NCI-H2171 (cell line): ENCODE data around the gene TTLL1.
"Not testable (repeated sequence)": the region's sequence is repeated elsewhere in the genome, so short reads cannot be mapped to it uniquely, and the experiment has no call there.

Source experiments
- DNase-seq: peaks from one replicate; lab custom pipeline; 2025; lab: John Stamatoyannopoulos, UW

The TTLL1 gene

GRCh38 chr22:43013355-43014315 is 75.6 kb downstream of the TTLL1 start:
- no peak for DNase-seq

DNA sequence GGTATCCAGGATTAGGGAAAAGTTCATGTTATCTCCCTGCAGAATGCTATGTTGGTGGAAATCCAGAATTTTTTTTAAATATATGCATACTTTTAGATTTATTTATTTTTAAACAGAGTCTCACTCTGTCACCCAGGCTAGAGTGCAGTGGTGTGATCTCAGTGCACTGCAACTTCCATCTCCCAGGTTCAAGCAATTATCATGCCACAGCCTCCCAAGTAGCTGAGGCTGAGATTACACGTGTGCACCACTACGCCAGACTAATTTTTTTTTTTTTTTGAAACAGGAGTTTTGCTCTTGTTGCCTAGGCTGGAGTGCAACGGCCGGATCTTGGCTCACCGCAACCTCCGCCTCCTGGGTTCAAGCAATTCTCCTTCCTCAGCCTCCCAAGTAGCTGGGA is 76.8 kb downstream of the TTLL1 start:
- no peak for DNase-seq

GRCh38 chr22:43011079-43011478 is 78.1 kb downstream of the TTLL1 start:
- no peak for DNase-seq

- DNase-seq, result no peak
These were observed 79.7 kb downstream of the TTLL1 start for GRCh38 chr22:43009444-43009843.

DNA sequence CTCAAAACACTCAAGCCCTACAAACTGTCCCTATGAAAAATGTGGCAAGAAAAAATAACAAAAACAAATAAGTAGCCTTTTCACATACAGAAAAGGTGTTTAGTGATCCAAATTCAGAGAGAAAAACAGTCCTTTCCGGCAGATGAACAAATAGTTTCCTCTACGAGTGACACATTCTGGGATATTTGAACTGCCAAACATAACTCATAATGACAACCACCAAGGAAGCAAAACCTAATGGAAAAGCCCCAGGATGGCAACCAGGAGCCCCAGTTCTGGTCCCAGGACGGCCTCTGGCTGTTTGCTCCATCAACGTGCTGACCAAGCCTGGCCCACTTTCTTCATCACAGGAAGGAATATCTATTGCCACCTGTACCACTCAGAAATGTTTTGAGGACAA is 80.3 kb downstream of the TTLL1 start:
- DNase-seq, result no peak

GRCh38 chr22:43008509-43008908 is 80.7 kb downstream of the TTLL1 start:
- DNase-seq, result no peak

DNA sequence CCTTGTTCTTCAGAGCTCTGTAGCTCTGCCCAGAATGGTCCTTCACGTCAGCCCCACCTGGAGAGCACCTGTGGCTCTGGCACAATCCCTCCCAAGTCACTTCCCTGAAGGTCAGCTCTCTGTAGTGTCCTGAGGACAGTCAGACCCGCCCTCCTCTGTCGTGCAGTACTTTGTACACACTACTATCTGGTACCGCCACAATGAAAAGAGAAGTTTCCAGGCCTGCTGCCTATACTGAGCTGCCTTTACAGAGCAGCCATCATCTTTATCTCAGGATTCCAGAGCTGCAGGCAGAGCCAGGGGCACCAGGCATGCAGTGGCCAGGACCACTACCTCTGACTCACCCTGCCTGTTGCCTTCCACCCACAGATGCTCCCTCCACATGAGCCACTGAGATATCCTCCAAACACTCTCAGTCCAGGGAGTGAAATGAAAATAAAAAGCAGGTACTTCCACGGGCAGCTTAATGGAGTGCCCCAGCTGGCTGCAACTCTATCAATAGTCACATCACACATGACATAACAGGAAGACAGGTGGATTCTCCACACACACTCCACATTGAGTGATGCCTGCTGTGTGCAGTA is 81.6 kb downstream of the TTLL1 start:
- DNase-seq, result no peak

GRCh38 chr22:43006753-43007152 is 82.4 kb downstream of the TTLL1 start:
- no peak for DNase-seq

DNA sequence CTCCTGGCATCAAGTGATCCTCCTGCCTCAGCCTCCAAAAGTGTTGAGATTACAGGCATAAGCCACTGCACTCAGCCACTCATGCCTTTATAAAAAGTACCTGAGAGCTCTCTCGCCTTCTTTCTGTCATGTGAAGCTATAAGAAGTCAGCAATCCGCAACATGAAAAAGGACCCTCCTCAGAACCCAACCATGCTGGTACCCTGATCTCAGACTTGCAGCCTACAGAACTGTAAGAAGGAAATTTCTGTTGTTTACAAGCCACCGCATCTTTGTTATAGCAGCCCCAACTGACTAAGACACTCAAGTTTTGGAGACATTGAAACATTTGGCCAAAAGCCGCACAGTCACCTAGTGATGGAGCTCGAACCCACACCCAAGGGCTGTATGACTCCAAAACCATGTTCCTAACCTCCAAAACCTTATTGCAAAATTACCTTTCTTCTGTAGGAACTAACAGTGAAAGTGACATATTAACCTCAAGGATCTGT is 83.1 kb downstream of the TTLL1 start:
- DNase-seq, result no peak

GRCh38 chr22:43005106-43005505 is 84.1 kb downstream of the TTLL1 start:
- no peak for DNase-seq

DNA sequence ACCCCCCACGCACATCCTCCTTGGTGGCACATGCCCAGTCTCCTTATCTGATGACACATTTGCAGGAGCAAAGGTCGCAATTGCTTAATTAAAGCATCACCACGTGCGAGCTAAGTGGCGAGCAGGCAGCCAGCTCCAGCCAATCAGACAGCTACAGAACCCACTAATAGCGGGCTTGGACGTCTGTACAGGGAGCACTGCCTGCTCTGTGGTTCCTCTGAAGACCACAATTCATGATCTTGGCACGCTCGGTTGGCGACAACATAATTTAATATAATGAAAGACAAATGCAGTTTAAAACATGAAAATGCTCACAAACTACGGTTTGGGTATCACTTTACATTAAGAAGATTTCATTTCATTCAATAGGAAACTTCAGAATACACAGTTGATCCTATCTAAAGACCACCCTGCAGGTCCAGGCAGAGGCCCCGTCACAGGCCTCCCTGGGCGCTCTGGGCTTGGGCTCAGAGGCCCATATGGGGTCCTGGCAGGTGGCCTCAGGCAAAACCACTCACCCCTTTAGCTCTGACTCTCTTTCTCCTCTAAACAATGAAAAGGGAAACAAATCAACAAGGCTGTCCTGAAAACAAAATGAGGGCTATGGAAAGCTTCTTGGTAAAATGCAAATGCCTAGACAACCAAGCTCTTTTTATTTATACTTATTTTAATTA is 84.7 kb downstream of the TTLL1 start:
- DNase-seq, result no peak

DNA sequence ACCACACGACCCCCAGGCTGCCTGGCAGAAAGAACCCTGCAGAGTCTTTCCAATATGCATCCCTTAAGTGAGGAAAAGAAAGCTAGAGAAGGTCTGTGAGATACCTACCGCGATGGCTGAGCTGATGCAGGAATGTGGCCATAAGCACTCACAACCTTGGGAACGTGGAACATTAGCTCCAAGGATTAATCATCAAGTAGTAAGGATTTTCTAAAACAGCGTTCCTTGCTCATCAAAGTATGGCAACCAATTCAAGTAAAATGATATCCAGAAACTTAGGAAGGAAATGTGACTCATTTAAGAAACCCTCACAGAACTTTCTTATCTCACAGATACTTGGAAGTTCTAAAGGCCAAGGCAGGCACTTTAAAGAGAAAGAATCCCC is 87.0 kb downstream of the TTLL1 start:
- DNase-seq, result no peak

- no peak for DNase-seq
These were observed 87.7 kb downstream of the TTLL1 start for GRCh38 chr22:43001271-43002201.

GRCh38 chr22:43000441-43001175 is 88.6 kb downstream of the TTLL1 start:
- no peak for DNase-seq

- DNase-seq, result no peak
These were observed 91.6 kb downstream of the TTLL1 start for GRCh38 chr22:42997582-42998090.

GRCh38 chr22:42996646-42997365 is 92.4 kb downstream of the TTLL1 start:
- DNase-seq, result no peak

DNA sequence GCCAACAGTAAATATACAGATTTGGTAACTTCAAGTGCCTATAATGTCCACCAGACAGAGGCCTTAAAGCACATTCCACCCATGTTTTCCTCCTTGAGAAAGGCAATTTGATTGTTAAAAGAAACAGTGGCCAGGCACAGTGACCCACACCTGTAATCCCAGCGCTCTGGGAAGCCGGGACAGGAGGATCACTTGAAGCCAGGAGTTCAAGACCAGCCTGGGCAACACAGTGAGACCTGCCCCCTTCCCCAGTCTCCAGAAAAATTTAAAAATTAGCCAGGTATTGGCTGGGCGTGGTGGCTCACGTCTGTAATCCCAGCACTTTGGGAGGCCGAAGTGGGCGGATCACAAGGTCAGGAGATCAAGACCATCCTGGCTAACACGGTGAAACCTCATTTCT is 93.5 kb downstream of the TTLL1 start:
- DNase-seq, result not testable (repeated sequence)

DNA sequence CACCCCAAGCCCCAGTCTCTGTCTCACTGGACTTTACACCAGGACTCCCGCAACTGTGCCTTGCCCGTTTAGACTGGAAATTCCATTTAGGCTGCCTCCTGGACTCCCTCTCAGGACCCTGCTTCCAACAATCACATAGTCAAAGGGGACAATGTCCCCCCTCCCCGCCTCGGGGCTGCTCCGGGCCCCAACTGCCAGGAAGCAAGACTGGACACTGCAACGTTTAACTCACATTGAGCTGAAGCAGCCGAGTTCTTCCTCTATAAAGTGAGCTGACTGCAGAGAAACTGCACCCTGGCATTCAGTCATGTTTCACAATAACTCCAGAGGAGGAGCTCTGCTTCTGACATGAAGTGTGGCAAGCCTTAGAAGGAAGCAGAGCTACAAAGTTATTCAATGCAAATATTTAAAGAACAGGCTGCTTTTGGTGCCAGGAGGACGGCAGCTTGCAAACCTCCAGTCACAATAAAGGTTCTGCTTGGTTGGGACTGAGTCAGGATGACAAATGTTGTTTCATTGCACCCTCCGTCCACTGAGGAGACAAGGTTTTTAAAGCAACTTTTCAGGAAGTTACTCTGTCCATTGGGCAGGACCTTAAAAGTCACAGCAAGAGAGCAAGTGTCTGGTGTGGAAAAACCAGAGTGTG is 94.2 kb downstream of the TTLL1 start:
- DNase-seq, result no peak

DNA sequence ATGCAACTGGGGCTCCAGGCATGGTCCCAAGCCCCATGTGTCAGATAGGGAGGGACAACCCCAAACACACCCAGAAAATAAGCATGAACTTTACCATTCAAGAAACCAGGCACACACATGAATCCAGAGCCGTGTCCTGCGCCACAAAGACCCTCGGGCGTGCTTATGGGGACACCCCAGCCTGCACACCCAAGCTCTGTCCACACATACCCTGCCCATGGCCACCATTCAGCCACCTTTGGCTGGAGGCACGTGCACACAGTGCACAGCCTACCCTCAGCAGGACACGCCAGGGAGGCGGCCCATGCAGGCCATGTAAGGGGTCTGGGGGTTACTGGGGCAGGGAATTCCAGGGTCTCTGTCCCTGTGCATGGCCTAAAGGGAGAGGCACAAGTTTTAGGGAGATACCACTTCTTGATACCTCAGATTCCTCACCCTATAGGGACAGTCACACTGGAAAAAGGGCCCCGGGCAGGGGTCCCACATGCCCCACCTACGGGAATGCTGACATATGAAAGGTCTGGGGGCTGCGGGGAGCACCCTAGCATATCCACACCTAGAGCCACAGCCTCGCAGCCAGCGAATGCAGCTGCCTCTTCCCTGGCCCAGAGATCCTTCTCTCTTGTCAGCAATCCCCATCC is 94.8 kb downstream of the TTLL1 start:
- no peak for DNase-seq
